ENCODE measurements around the gene SCRT2. TPM values are rescaled to one million over a fixed set of nuclear protein-coding genes. Genes with fewer than 3 reads are reported as not detected.

Gene SCRT2
- total RNA-seq, 1 experiment from 2014 or later: not detected

DNA sequence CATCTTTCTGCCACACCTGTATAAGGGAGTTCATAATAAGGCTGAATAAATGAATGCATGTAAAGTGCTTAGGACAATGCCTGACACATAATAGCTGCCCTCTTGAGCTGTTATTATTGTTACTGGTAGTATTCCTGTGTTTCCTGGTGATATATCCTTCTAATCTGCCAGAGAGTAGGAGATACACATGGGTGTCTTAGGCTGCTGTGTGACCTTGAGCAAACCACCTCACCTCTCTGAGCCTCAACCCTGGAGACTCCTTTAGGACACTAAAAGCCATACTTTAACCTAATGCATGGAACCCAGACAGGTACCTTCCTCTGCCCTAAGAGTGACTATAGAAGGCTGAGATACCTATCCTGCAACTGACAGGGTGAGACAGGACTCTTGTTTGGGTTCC, 7.6 kb downstream of the SCRT2 start:
- Histone ChIP-seq H3K4me1 (no peaks in the 10 kb centered on the region), H3K9me3 (no peaks in the 10 kb centered on the region), H3K27me3 (replicated peaks; ENCODE audit: control insufficient read depth, insufficient read depth, low read length) (no peaks in the 10 kb centered on the region), H3K4me3 (ENCODE audit: low read depth, low read length) (no peak overlapping the region), H3K36me3 (ENCODE audit: control insufficient read depth, insufficient read depth, low read length) (no peaks in the 10 kb centered on the region)
- TF ChIP-seq, protein P1, sequence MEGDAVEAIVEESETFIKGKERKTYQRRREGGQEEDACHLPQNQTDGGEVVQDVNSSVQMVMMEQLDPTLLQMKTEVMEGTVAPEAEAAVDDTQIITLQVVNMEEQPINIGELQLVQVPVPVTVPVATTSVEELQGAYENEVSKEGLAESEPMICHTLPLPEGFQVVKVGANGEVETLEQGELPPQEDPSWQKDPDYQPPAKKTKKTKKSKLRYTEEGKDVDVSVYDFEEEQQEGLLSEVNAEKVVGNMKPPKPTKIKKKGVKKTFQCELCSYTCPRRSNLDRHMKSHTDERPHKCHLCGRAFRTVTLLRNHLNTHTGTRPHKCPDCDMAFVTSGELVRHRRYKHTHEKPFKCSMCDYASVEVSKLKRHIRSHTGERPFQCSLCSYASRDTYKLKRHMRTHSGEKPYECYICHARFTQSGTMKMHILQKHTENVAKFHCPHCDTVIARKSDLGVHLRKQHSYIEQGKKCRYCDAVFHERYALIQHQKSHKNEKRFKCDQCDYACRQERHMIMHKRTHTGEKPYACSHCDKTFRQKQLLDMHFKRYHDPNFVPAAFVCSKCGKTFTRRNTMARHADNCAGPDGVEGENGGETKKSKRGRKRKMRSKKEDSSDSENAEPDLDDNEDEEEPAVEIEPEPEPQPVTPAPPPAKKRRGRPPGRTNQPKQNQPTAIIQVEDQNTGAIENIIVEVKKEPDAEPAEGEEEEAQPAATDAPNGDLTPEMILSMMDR (IDR thresholded peaks at IDR 0.05; ENCODE audit: insufficient read depth in 1 of 2, low read depth in 1 of 2, low read length in 1 of 2, severe bottlenecking in 1 of 2, unreplicated experiment in 1 of 2): no peak
- no peaks in the 10 kb centered on the region for H3K4me1 Mint-ChIP-seq (ENCODE audit: low read depth, unreplicated experiment)
- intact Hi-C loops (cut with micrococcal nuclease; ENCODE audit: unreplicated experiment): loop anchor here (5.0 kb wide), 1 partner anchor 59 kb away; no protein-coding TSS in a partner anchor
- H3K9me3 Mint-ChIP-seq (ENCODE audit: unreplicated experiment): no peaks in the 10 kb centered on the region
- H3K27ac Mint-ChIP-seq (ENCODE audit: unreplicated experiment): no peak overlapping the region
- ChIA-PET CTCF (no interaction called here), POLR2A (no interaction called here)
- H3K4me3 Mint-ChIP-seq (ENCODE audit: unreplicated experiment): no peak overlapping the region
- no peak for DNase-seq
- H3K27me3 Mint-ChIP-seq (ENCODE audit: insufficient read depth, unreplicated experiment): peaks cover 12% of the 10 kb centered on the region
- no TSS peak for BruUV-seq (replicated peaks)
- no peaks in the 10 kb centered on the region for H3K36me3 Mint-ChIP-seq (ENCODE audit: insufficient read depth, unreplicated experiment)

DNA sequence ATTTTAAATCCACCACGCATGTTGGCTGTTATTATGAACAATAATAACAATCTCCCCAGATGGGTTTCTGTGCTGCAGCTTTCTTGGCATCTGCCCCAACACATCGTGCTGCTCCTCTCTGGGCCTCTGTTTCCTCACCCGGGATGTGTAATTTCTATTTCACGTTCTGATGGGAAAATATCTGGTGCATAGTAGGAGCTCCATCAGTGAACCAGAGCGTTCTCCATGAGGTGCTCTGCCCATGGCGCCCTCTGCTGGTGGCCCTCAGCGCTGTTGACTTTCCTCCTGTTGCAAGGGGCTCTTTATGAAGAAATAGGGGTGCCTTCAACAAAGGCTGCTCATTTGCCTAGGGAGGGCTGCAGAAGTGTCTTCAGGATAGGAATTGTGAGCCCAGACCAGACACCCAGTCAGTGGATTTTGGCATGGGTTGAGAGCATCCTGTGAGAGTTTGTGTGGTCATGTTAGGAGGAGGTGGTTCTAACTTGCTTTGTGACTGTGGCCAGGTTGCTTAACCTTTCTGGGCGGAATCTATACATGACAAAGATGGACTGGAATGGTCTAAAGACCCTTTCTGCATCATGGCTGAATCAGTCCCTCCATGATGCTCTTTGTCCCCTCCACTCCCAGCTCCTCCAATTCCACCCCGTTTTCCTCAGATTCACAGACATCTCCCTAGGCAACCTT, 8.1 kb downstream of the SCRT2 start:
- H3K27me3 ChIP-seq (replicated peaks; ENCODE audit: control insufficient read depth, insufficient read depth, low read length): no peaks in the 10 kb centered on the region

DNA sequence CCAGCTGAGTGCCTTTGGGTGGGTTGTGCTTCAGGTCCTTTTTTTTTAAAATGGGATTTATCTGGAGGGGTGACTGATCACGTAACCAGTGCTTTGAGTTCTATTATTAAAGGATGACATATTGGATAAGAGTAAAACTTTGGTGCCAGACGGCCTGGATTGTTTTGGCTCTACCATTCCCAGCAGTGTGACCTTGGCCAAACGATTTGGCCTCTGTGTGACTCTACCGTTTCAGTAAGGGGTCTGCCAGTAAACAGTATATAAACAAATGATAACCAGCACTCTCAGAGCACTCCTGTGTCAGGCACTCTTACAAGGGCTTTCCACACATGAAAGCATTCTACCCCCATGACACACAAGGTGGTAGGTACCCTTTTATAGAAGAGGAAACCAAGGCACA, 8.7 kb downstream of the SCRT2 start:
- POLR2A ChIA-PET: interaction anchor here (0.5 kb wide), 1 partner anchor 15 kb away, joined by 3 read pairs; no protein-coding TSS in a partner anchor
- TF ChIP-seq, protein P1 (IDR thresholded peaks at IDR 0.05; ENCODE audit: insufficient read depth in 1 of 2, low read depth in 1 of 2, low read length in 1 of 2, severe bottlenecking in 1 of 2, unreplicated experiment in 1 of 2): no peak
- H3K27me3 ChIP-seq (replicated peaks; ENCODE audit: control insufficient read depth, insufficient read depth, low read length): no peaks in the 10 kb centered on the region
- intact Hi-C loops (cut with micrococcal nuclease; ENCODE audit: unreplicated experiment): loop anchor here (1.0 to 5.0 kb wide), 3 partner anchors 14 to 106 kb away; partner anchors contain the start of gene SRXN1
- H3K4me1 ChIP-seq: no peaks in the 10 kb centered on the region
- no peak overlapping the region for H3K4me3 Mint-ChIP-seq (ENCODE audit: unreplicated experiment)
- H3K36me3 Mint-ChIP-seq (ENCODE audit: insufficient read depth, unreplicated experiment): no peaks in the 10 kb centered on the region
- H3K27me3 Mint-ChIP-seq (ENCODE audit: insufficient read depth, unreplicated experiment): peaks cover 17% of the 10 kb centered on the region
- no peak overlapping the region for H3K4me3 ChIP-seq (ENCODE audit: low read depth, low read length)
- no TSS peak for BruUV-seq (replicated peaks)
- no peaks in the 10 kb centered on the region for H3K9me3 Mint-ChIP-seq (ENCODE audit: unreplicated experiment)
- H3K36me3 ChIP-seq (ENCODE audit: control insufficient read depth, insufficient read depth, low read length): no peaks in the 10 kb centered on the region
- no peak overlapping the region for H3K27ac Mint-ChIP-seq (ENCODE audit: unreplicated experiment)
- no peaks in the 10 kb centered on the region for H3K4me1 Mint-ChIP-seq (ENCODE audit: low read depth, unreplicated experiment)
- no peak for DNase-seq
- no peaks in the 10 kb centered on the region for H3K9me3 ChIP-seq
- CTCF ChIA-PET: interaction anchor here (0.6 to 1.4 kb wide), 6 partner anchors 9 to 226 kb away, joined by 3 to 10 read pairs (median 3); partner anchors contain the start of gene SCRT2

More for the DNA sequence above, 8.1 kb downstream of the SCRT2 start:
- intact Hi-C loops (cut with micrococcal nuclease; ENCODE audit: unreplicated experiment): loop anchor here (1.0 to 5.0 kb wide), 3 partner anchors 14 to 106 kb away; partner anchors contain the start of gene SRXN1
- H3K27me3 Mint-ChIP-seq (ENCODE audit: insufficient read depth, unreplicated experiment): peaks cover 17% of the 10 kb centered on the region
- no peak overlapping the region for H3K27ac Mint-ChIP-seq (ENCODE audit: unreplicated experiment)
- CTCF ChIA-PET: interaction anchor here (0.6 to 1.4 kb wide), 6 partner anchors 8 to 226 kb away, joined by 3 to 10 read pairs (median 3); partner anchors contain the start of gene SCRT2
- no peak overlapping the region for H3K4me3 ChIP-seq (ENCODE audit: low read depth, low read length)
- peak in 1 of 2 experiments; percentile 60 for DNase-seq
- no peak overlapping the region for H3K4me3 Mint-ChIP-seq (ENCODE audit: unreplicated experiment)
- no peaks in the 10 kb centered on the region for H3K9me3 Mint-ChIP-seq (ENCODE audit: unreplicated experiment)
- H3K9me3 ChIP-seq: no peaks in the 10 kb centered on the region
- no peaks in the 10 kb centered on the region for H3K36me3 ChIP-seq (ENCODE audit: control insufficient read depth, insufficient read depth, low read length)
- no TSS peak for BruUV-seq (replicated peaks)
- no peaks in the 10 kb centered on the region for H3K36me3 Mint-ChIP-seq (ENCODE audit: insufficient read depth, unreplicated experiment)
- POLR2A ChIA-PET: interaction anchor here (0.5 kb wide), 1 partner anchor 16 kb away, joined by 3 read pairs; no protein-coding TSS in a partner anchor
- TF ChIP-seq, protein P1 (IDR thresholded peaks at IDR 0.05; ENCODE audit: insufficient read depth in 1 of 2, low read depth in 1 of 2, low read length in 1 of 2, severe bottlenecking in 1 of 2, unreplicated experiment in 1 of 2): peak; percentile 67 to 85
- no peaks in the 10 kb centered on the region for H3K4me1 ChIP-seq
- H3K4me1 Mint-ChIP-seq (ENCODE audit: low read depth, unreplicated experiment): no peaks in the 10 kb centered on the region

Measured in Caco-2 (cell line).